Stimulated activated naive CD8-positive, alpha-beta T cell treated with anti-CD3 and anti-CD28 coated beads, Interleukin-15, Interleukin-2, amounts not matched to agents 100 U/mL and 50 U/mL, for 24 hours (primary cell): Measurements from ENCODE around the gene ANKFN1.

Experiments used
- ATAC-seq: fragments of 150-1000 bp; cut with Tn5 transposase; one replicate; pipeline ENCODE4 v1.10.0; 2021
- DNase-seq: peaks from one replicate; pipeline ENCODE4 v3.0.0; 2021

The ANKFN1 gene

DNA sequence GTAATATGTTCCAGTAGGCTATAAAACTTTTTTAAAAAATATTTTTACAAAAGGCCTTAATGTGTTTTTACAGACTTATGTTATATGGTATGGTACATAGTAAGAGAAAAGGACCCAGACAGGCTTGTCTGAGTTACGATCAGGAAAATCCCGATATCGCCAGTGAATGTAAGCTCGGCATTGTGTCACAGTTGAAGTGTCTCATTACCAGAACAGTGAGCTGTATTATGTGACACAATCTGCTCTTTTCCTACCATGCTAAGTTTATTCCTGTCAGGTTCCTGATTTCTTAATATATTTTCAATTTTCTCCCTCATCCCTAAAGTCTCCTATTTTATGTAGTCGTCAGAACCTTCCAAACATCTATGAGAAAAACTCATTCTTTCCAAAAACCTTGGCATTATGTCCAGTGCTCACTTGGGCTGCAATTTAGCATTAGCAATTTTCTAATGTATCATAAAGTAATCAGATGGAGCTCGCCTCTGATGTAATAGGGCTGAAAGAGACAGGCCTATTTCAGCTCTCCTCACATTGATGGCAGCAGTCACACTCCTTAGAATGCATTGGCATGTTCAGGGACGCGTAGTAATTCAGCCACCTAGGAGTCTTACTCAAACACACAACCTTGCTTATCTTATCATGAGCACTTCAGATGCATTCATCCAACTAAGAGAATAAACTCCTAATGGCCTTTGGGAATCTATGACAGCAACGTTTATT, 292.6 kb downstream of the ANKFN1 start:
- DNase-seq (no peak), ATAC-seq (no peak)

DNA sequence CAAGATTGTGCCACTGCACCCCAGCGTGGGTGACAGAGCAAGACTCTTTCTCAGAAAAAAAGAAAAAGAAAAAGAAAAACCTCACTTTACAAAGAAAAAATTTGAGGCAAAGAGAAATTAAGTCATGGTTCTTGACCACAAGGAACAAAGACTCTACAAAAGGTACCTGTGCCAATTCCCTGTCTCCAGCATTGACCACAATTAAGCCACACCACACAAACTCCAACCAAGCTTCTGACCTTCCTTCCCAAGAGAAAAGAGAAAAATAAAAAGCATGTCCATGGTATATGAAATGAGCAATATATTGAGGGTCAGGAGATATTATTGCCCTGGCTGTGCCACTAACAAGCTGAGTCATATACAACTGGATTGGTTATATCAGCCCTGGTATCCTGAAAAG, 293.9 kb downstream of the ANKFN1 start:
- DNase-seq (no peak), ATAC-seq (no peak)

DNA sequence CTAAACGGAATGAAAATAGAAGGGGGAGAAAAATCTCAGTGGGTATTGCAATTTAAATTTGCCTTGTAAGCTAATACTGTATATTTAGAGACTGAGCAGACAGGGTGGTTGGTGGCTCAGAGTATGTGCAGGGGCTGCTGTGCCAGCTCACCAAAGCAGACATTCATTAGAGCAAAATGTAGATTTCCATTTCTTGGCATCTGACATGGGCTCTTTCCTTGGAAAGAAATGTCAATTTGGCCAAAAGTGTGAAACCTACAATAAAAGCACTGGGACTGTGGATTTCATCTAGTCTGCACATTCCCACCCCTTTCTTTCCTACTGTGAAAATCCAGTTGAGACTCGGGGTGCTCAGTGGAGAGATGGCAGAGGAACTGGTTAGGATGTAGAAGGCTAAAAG, 295.1 kb downstream of the ANKFN1 start:
- DNase-seq = no peak
- no peak for ATAC-seq

DNA sequence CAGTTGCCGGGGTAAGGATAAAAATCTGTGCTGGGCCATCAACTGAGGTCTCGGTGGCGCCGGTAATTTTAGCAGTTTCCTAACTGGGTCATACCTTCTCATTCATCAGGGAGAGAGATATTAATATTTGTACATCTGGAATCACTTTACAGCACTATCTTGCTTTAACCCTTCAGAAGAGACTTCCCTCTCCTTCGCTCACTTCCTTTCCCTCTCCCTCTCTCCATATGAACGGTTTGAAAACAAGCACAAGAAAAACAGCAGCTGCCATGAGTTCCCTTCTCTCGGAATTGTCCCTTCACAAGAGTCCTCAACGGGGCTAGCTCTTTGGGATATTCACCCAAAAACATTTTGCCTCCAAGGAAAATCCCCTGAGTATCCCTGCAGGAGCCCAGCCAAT, 295.9 kb downstream of the ANKFN1 start:
- ATAC-seq = no peak
- no peak for DNase-seq

DNA sequence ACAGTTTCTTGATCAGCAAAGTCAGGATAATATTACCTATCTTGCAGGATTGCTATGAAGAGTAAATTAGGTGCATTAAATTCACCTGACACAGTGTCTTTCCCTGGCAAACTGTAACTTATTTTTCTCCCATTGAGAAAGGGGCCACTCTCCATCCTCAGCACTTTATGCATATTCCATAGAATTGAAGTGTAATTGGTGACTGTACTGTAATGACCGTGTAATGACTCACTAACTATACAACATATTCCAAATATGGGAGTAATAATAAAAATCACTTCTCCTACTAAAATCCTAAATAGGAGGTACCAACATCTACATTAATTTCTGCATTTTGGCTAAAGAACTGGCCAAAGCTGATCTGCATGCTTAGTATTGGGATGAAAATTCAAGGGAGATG, 298.4 kb downstream of the ANKFN1 start:
- no peak for ATAC-seq
- DNase-seq = no peak

DNA sequence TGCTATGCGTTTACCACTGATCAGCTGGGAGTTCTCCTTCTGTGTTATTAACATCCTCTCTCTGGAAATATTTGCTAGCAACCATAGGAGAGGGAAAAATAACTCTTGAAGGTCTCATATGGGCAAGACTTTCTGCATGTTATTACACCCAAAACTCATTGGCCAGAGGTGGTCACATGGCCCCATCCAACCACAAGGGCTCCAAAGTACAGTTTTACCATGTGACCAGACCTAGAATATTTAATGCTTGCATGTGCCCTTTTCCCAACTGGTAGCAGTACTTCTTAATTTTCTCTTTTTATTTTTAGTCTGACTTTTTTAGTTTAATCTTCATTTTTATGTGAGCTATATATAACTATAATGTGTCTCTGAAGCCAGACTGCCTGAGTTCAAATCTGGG, 299.2 kb downstream of the ANKFN1 start:
- ATAC-seq (no peak), DNase-seq (no peak)

DNA sequence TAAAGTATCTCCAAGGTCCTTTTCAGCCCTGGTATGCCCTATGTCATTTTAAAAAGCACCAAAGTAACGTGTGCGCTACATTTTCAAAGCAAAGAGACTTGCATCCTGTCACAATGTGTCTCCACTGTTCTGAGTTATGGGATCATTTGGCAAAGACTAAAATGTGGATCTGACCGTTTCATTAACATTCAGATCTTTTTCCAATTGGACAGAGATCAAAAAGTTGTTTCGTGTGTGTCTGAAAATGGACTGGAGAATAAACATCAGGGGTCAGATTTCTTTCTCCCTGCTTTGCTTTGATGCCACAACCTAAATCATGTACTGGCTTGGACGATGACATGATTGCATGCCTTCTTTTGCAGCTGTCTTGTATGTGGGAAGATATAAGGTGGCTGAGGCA, 304.2 kb downstream of the ANKFN1 start:
- ATAC-seq = no peak
- no peak for DNase-seq

DNA sequence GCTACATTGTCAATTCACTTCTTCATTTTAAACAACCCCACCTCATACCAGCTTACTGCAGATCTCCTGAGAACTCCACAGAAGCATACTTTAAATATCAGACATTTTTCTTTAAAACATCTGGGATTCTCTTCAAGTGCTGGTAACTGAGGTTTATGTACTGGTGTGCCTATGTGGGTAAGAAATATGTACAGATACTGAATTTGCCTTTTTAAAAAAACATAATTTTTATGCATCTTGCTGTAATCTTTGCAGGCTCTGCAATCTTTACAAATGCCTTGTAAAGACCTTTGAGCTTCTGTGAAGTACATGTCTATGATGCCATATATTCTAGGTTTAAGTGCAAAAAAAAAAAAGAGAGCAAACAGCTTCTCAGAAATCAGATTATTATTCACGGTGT, 312.6 kb downstream of the ANKFN1 start:
- DNase-seq = no peak
- no peak for ATAC-seq

DNA sequence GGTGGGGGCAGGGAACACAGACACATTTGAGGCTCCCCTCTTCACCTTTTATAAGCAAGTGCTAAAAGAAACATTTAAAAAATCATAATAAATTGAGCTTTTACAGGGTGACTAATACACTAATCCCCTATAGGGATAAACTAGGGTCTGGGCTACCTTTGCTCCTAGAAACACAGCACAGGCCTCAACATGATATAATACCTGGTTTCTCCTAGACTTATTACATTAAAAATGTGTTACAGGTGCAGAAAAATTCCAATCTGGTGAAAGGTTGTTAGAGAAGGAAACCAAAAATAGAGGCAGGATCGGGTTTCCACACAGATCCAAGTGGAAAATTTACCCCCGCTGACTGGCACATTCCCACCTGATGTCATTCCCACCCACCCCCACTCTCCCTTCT, 315.6 kb downstream of the ANKFN1 start:
- DNase-seq (no peak), ATAC-seq (no peak)

DNA sequence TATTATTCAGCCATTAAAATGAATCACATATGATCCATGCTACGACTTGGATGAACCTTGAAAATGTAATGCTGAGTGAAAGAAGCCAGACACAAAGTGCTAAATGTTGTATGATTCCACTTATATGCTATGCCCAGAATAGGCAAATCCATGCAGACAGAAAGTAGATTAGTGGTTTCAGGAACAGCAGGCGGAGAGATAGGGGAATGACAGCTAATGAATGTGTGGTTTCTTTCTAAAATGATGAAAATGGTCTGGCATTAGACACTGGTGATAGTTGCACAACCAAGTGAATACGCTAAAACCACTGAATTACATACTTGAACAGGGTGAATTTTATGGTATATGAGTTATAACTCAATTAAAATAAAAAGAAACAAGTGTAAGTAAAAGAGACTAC, 318.4 kb downstream of the ANKFN1 start:
- ATAC-seq (no peak), DNase-seq (no peak)

DNA sequence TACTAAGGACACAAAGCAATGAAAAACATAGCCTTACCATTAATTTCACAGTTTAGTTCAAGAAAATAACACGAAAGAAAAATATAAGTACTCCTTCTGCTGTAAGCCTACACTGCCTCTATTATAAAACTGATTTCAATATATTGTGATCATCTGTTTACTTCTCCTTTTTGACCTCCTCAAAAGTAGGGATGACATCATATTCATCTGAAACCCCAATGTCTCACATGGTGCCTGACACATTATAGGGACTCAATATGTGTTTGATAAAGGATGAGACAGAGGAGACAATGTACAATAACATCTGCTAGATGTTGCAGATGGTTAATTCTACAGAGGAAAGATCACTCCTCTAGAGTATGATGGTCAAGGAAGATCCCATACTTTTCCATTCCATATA, 321.8 kb downstream of the ANKFN1 start:
- no peak for ATAC-seq
- no peak for DNase-seq

DNA sequence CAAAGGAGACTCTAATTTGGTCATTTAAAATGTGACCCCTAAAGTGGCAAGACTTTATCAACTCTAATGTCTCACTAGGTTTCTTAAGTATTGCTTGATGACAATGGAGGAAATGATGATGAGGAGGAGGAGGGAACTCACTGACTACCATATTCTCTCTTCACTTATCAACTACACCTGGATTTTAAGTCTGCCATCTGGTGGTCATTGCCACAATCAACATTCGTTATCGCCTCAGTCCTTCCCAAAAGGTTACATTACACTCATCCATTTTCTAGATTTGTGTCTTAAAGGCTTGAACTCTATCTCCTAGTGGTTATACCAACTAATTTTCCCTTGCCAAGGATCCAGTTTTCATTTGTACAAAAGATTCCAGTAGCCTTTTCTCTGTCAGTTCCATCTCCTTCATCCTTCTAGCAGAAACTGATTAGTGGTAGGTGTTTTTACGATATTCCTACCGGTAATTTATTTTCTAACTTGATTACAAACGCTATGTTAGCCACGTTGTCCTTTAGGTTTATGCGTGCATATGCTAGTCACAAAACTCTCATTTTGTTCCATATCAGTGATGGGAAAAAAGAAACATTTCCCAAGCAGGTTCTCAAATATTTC, 325.7 kb downstream of the ANKFN1 start:
- peak; percentile 8 for DNase-seq

DNA sequence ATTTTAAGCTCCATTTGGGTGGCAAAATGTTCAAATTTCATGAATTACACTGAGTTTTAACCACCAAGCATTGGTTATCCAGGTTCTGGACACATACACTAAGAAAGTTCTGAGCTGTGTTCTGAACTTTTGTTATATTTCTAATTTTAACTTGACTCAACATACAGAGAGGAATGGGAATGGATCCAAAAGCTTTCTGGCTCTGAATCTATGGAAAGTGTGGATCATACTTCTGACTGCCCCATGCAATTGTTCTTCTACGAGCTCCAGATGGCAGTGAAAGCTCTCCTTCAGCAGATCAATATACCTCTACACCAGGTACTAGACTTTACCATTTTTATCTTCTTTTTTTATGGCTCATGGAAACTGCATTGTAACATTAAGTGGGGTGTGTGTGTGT, 327.2 kb downstream of the ANKFN1 start:
- DNase-seq (no peak), ATAC-seq (no peak)

More for the DNA sequence above, 325.7 kb downstream of the ANKFN1 start:
- peak; percentile 57 for ATAC-seq

DNA sequence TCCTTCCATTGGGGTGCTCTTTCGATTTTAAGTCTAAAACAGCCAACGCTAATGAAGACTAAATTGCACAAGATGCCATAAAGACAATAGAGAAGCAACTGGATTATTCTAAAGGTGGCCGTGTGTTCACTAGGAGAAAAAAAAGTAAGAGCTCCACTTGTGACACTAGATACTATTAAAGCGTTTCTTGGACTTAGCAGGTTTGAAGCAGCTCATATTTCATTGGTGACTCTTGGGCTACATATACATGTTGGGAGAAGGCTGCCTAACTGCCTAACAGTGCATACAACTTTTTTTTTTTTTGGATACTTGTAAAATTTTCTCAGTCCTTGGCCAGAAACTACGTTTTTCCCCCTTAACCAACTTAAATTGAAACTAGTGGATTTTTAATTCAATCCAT, 328.4 kb downstream of the ANKFN1 start:
- no peak for ATAC-seq
- DNase-seq = no peak

DNA sequence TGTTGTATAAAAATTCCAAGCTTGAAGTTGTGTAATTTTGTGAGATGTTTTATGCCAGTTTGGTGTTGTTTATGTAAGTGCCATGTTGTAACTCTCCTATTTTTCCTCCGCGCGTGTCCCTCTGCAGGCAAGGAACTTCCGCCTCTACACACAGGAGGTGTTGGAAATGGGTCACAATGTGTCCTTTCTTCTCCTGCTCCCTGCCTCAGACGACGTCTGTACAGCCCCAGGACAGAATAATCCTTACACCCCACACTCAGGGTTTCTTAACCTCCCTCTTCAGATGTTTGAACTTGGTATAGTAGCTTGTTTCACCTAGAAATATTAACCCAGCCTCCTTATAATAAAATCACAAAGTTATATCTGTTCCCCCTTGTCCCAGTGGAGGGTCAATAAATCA, 329.0 kb downstream of the ANKFN1 start:
- no peak for ATAC-seq
- no peak for DNase-seq

DNA sequence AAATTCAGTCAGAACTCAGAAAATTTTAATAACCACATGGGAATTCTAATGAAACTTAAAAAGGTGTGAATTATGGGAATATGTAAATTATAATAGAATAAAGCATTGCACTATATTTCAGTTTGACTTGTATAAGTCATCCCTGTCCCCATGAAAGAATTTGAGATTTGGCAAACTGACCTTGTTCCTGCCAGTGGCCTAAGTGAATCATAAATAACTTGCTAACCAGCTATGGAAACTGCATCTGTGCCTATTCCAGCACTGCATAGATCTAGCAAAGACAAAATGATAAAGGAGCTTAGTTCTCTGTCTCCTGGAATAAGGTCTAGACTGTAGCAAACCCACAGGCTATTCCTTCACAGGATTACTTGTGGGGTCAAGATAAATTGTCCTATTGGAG, 333.5 kb downstream of the ANKFN1 start:
- ATAC-seq = no peak
- no peak for DNase-seq

DNA sequence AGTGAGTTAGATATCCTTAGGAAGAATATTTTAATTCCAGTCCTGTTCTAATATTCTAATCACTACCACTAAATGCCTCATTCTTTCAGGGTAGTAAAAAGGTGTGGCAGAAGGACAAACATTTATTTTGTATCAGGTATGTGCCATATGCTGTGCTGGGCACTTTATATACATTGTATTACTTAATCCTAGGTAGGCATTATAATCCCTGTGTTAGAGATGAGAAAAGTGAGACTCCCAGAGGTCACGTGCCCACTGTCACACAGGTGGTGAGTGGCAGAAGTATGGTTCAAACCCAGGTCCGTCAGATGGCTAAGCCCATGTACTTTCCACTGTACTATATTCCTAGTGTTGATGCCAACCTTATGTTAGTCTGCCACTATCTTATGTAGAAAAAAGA, 335.5 kb downstream of the ANKFN1 start:
- DNase-seq = no peak
- ATAC-seq = no peak

DNA sequence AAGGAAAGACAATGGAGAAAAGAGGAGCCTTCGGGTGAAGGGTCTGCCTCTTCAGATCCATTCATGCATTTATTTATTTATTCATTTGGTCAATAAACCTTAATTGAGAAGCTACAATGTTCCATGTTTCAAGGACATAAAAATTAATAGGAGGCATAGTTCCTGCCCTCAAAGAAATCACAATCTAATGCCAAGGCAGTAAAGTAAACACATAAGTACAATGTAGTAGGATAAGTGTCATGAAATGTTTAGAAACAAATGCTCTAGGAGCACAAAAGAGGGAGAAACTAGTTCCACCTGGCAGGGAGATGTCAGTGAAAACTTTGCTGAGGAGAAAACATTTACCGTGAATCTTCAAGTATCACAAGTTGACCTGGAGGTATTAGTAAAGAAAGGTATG, 336.7 kb downstream of the ANKFN1 start:
- DNase-seq = no peak

DNA sequence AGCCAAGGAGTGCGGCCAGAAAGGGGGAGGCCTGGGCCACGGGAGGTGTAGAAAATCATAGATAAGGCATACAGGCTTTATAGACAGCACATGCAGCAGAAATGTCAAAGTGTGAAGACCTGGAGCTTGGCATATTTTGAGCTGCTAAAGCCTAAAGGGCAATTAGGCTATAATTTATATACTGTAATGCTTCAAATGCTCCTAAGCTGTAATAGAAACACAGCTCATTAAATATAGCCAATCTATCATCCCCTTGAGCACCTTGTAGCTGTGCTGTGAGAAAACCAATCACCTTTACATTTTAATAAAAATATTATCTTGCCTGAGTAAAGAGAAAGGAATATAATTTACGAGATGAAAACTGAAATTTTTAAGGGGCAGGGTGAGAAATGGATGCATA, 342.3 kb downstream of the ANKFN1 start:
- DNase-seq (no peak), ATAC-seq (no peak)

More for the DNA sequence above, 336.7 kb downstream of the ANKFN1 start:
- ATAC-seq = no peak

DNA sequence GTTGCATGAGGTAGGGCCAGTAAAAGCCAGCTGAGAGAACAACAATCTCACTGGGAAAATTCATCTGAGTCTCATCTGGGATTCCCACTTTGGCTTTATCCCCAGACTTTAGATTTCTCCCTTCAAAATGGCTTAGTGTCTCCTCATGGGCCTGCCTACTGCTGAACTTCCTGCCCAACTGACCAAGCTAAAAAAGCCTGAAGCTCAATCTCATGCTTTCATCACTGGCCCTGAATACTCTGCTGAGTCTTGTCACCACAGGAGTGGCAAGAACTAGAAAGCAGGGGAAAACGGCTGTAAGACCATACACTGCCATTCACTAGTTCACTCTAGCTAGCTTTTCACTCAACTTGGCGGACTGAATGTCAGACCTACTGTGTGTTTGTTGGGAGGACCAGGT, 343.9 kb downstream of the ANKFN1 start:
- ATAC-seq = no peak
- no peak for DNase-seq

DNA sequence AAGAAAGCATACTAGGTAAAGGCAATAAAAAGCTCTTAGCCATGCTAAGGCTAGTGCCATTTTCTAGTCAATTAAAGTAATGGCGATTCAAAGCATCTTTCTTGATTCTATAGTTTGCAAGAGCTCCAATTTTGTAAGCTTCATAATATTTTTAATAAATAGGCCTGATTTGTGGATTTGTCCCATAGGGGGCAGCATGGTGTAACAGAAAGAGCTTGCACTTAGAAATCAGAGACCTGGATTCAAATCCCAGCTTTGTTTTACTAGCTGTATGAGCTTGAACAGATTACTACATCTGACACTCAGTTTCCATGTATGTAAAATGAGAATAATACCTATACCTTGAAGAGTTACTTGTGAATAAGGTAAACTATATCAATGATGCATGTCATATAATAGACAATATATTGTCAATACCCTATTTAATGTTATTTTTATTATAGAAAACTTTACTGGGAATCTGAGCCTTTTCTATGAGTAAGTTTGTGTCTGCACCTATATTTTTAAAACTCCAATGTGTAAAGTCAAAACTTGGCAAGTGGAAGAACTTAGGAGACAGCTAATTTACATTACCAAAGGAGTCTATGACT, 346.6 kb downstream of the ANKFN1 start:
- peak; percentile 28 for DNase-seq
- ATAC-seq = no peak

DNA sequence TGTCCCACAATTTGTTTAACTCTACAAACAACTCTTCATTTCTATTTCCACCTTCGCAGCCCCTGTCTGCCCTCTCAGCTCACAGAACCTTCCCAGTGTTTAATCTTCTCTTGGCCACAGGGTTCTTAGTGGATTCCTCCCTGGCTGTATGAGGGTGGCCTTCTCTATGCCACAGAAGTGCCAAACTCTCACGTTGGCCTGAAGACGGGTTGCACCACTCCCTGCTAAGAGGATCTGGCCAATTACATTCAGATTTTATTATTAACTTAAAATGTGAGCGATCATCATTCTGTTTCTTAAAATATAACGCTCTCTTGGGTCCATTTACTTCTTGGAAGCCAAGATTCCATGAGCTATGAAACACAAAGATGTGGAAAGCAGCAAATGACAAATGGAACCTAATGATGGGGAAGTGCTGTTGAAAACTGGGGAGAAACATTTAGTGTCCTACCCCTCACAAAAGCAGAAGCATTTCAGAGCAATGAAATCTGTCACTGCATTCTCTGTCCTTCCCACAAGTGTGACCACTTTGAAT, 348.9 kb downstream of the ANKFN1 start:
- DNase-seq (no peak), ATAC-seq (no peak)

DNA sequence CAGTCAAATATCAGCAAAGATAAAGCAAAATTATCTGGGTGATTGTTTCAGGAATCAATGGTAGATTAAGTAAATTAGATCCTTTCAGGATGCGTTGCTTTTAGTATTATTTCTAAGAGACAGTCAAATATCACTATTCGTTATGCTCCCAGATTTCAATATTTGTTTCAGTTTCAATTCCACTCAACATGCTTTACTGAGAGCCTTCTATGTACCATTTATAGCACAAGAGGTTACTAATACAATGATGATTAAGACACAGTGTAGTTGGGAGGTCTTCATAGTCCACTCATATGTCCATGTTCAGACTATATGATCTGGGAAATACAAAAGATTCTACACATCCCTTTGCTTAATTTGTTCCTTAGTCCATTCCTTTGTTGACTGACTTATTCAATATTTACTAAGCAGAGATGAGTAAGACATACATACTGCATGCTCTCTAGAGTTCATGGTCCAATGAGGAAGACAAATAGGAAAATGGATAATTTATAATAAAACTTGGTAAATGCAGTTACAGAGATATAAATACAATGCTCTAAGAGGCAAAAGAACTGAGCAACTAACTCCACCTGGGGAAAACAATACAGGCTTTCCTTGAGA, 352.0 kb downstream of the ANKFN1 start:
- DNase-seq (no peak), ATAC-seq (no peak)
